HepG2 (cell line): ENCODE data around the gene LYPD3. TPM values are rescaled to one million over a fixed set of nuclear protein-coding genes. Genes with fewer than 3 reads are reported as not detected.

Experiments used
- FOXO4 ChIP-seq: sonication (generic); formaldehyde crosslinking; conservative IDR thresholded peaks from 2 replicates; pipeline ENCODE4 v1.8.1; 2023; ENCODE audit warnings: missing genetic modification reagents
- MNT ChIP-seq: fragments of 450-650 bp; IDR thresholded peaks from 2 replicates; pipeline ENCODE4 v1.6.1; 2016
- NFE2 ChIP-seq: sonication (generic); formaldehyde crosslinking; IDR thresholded peaks from 2 replicates; pipeline ENCODE4 v1.4.0; 2020; ENCODE audit warnings: missing genetic modification reagents
- NFYC ChIP-seq: IDR thresholded peaks from 2 replicates; pipeline ENCODE4 v1.6.1; 2016; ENCODE audit warnings: missing genetic modification reagents, missing compliant biosample characterization
- POGK ChIP-seq: sonication (generic); formaldehyde crosslinking; conservative IDR thresholded peaks from 2 replicates; pipeline ENCODE4 v1.8.0; 2022; ENCODE audit warnings: mild to moderate bottlenecking, moderate library complexity, missing genetic modification reagents
- PPARG ChIP-seq: conservative IDR thresholded peaks from 2 replicates; pipeline ENCODE4 v1.6.1; 2016; ENCODE audit warnings: missing biosample characterization, missing genetic modification reagents
- PRDM4 ChIP-seq: sonication (generic); formaldehyde crosslinking; IDR thresholded peaks from 2 replicates; pipeline ENCODE4 v1.9.0; 2021; ENCODE audit warnings: missing genetic modification reagents, borderline replicate concordance
- RARA ChIP-seq: IDR thresholded peaks from 2 replicates; pipeline ENCODE4 v1.6.1; 2016; ENCODE audit warnings: missing genetic modification reagents, missing compliant biosample characterization
- RNF2 ChIP-seq: fragments of 450-650 bp; conservative IDR thresholded peaks from 2 replicates; pipeline ENCODE4 v1.6.1; 2016; ENCODE audit warnings: low read depth
- SNAPC2 ChIP-seq: sonication (generic); formaldehyde crosslinking; IDR thresholded peaks from 2 replicates; pipeline ENCODE4 v1.8.1; 2022; ENCODE audit warnings: mild to moderate bottlenecking, missing genetic modification reagents
- TRIM24 ChIP-seq: sonication (generic); formaldehyde crosslinking; IDR thresholded peaks from 2 replicates; pipeline ENCODE4 v1.8.0; 2022; ENCODE audit warnings: mild to moderate bottlenecking, missing genetic modification reagents
- UBTF ChIP-seq: sonication (generic); formaldehyde crosslinking; IDR thresholded peaks from 2 replicates; pipeline ENCODE4 v1.4.0; 2020; ENCODE audit warnings: mild to moderate bottlenecking, missing genetic modification reagents
- ZEB1 ChIP-seq: IDR thresholded peaks from 2 replicates; pipeline ENCODE4 v1.6.1; 2012; ENCODE audit warnings: mild to moderate bottlenecking, low read depth, inconsistent platforms; ENCODE audit not compliant: insufficient replicate concordance
- ZNF335 ChIP-seq: sonication (generic); formaldehyde crosslinking; IDR thresholded peaks from 2 replicates; pipeline ENCODE4 v1.4.0; 2020; ENCODE audit warnings: missing genetic modification reagents
- ZNF484 ChIP-seq: sonication (generic); formaldehyde crosslinking; IDR thresholded peaks from 2 replicates; pipeline ENCODE4 v1.5.1; 2020; ENCODE audit warnings: mild to moderate bottlenecking, low read depth, missing genetic modification reagents, borderline replicate concordance
- ZNF543 ChIP-seq: sonication (generic); formaldehyde crosslinking; IDR thresholded peaks from 2 replicates; pipeline ENCODE4 v1.4.0; 2020; ENCODE audit warnings: mild to moderate bottlenecking, missing genetic modification reagents
- ZNF691 ChIP-seq: sonication (generic); formaldehyde crosslinking; IDR thresholded peaks from 2 replicates; pipeline ENCODE4 v1.4.0; 2020; ENCODE audit warnings: missing genetic modification reagents, low read depth, mild to moderate bottlenecking, borderline replicate concordance
- ZNF878 ChIP-seq: sonication (generic); formaldehyde crosslinking; IDR thresholded peaks from 2 replicates; pipeline ENCODE4 v1.8.1; 2023; ENCODE audit warnings: mild to moderate bottlenecking, missing genetic modification reagents, moderate library complexity
- polyA plus RNA-seq, 8 experiments: library from polyadenylated mRNA; depleted of rRNA in 3 of 8; stranded (reverse) in 7 of 8; unstranded in 1 of 8; fragments of >200 nt; fragmentation: Illumina TruSeq in 4 of 8; extraction: Trizol in 4 of 8; gene quantifications; 2 replicates each; pipeline versions ENCODE4 v1.2.1 to v1.2.3, GENCODE V29; 2011 to 2016; ENCODE audit warnings: low read depth in 4 of 8, missing spikeins in 1 of 8, mixed read lengths in 1 of 8; ENCODE audit not compliant: insufficient read depth in 1 of 8
- total RNA-seq, 5 experiments: library from RNA; depleted of rRNA; stranded (reverse); fragments of >200 nt; fragmentation: Illumina TruSeq; extraction: Trizol; gene quantifications; 2 replicates each; pipeline ENCODE4 v1.2.3, GENCODE V29; 2016; ENCODE audit warnings: low read depth in 1 of 5

The LYPD3 gene
- total and polyA plus RNA-seq, 2 of the 13 experiments (the other 11 are each of a cell fraction or from before 2014, with no cell fraction given) = 0.51 to 1.5 TPM

- TF ChIP-seq ZNF878 = 0 out of 2 replicates have a peak, but pooled peaks have one; percentile 11
- no peak for TF ChIP-seq PPARG (CRISPR knock-in tag)
- TF ChIP-seq UBTF = peak; percentile 5
- no peak for TF ChIP-seq FOXO4 (CRISPR knock-in tag)
- peak; percentile 53 for TF ChIP-seq ZEB1
- TF ChIP-seq ZNF484 = no peak
- TF ChIP-seq ZNF691 (CRISPR knock-in tag) = 0 out of 2 replicates have a peak, but pooled peaks have one; percentile 15
- no peak; the same call in 1 of the 2 replicates for TF ChIP-seq POGK (CRISPR knock-in tag)
- TF ChIP-seq RNF2 = no peak
- TF ChIP-seq MNT = no peak
- no peak for TF ChIP-seq PRDM4 (CRISPR knock-in tag)
- TF ChIP-seq TRIM24 = no peak
- 0 out of 2 replicates have a peak, but pooled peaks have one; percentile 1 for TF ChIP-seq ZNF335 (CRISPR knock-in tag)
- no peak for TF ChIP-seq RARA (CRISPR knock-in tag)
- TF ChIP-seq NFE2 (CRISPR knock-in tag) = no peak
- peak; percentile 69; the same call in 1 of the 2 replicates for TF ChIP-seq ZNF543
- no peak for TF ChIP-seq SNAPC2 (CRISPR knock-in tag)
- no peak for TF ChIP-seq NFYC
Measured at GRCh38 chr19:43503501-43504425, 38.4 kb upstream of the LYPD3 start (continued).
